Measurements from ENCODE around the gene PMS1.
A peak's percentile ranks its signal among the peaks of the same experiment; 100 is the strongest.
"Not testable (repeated sequence)": the region's sequence is repeated elsewhere in the genome, so short reads cannot be mapped to it uniquely, and the experiment has no call there.

The PMS1 gene

GRCh38 chr2:189818249-189819038 is 34.2 kb downstream of the PMS1 start:
- no peak for DNase-seq

- peak; percentile 75 for DNase-seq
These were observed 35.1 kb downstream of the PMS1 start for GRCh38 chr2:189819297-189819704.

- DNase-seq: peak; percentile 28
These were observed 37.9 kb downstream of the PMS1 start for GRCh38 chr2:189821953-189822748.

- no peak for DNase-seq
These were observed 40.6 kb downstream of the PMS1 start for GRCh38 chr2:189824694-189825396.

- DNase-seq: no peak
These were observed 41.8 kb downstream of the PMS1 start for GRCh38 chr2:189826039-189826438.

GRCh38 chr2:189829102-189829833 is 45.0 kb downstream of the PMS1 start:
- peak; percentile 86 for DNase-seq

GRCh38 chr2:189830510-189830909 is 46.3 kb downstream of the PMS1 start:
- DNase-seq: no peak

GRCh38 chr2:189834059-189834458 is 49.8 kb downstream of the PMS1 start:
- DNase-seq: no peak

GRCh38 chr2:189834642-189835041 is 50.4 kb downstream of the PMS1 start:
- not testable (repeated sequence) for DNase-seq

GRCh38 chr2:189835855-189836558 is 51.8 kb downstream of the PMS1 start:
- no peak for DNase-seq

- DNase-seq: peak; percentile 88
These were observed 52.4 kb downstream of the PMS1 start for GRCh38 chr2:189836644-189837043.

- DNase-seq: no peak
These were observed 53.1 kb downstream of the PMS1 start for GRCh38 chr2:189837326-189837725.

GRCh38 chr2:189841019-189841418 is 56.8 kb downstream of the PMS1 start:
- DNase-seq: no peak

- DNase-seq: no peak
These were observed 64.0 kb downstream of the PMS1 start for GRCh38 chr2:189848276-189848675.

GRCh38 chr2:189849550-189849949 is 65.3 kb downstream of the PMS1 start:
- no peak for DNase-seq

- DNase-seq: no peak
These were observed 67.0 kb downstream of the PMS1 start for GRCh38 chr2:189851174-189851826.

GRCh38 chr2:189854187-189854586 is 69.9 kb downstream of the PMS1 start:
- peak; percentile 59 for DNase-seq

GRCh38 chr2:189854940-189855339 is 70.7 kb downstream of the PMS1 start:
- DNase-seq: peak; percentile 44

- peak; percentile 12 for DNase-seq
These were observed 74.0 kb downstream of the PMS1 start for GRCh38 chr2:189858291-189858690.

GRCh38 chr2:189860161-189860560 is 75.9 kb downstream of the PMS1 start:
- no peak for DNase-seq

GRCh38 chr2:189862751-189863150 is 78.5 kb downstream of the PMS1 start:
- DNase-seq: no peak

Data from fibroblast of skin of abdomen (primary cell).